Sigmoid colon (tissue), 4 donors: ENCODE results near the gene TAF10.

ENCODE experiments used
- EP300 ChIP-seq, 4 donors: sonication (generic); formaldehyde crosslinking; IDR thresholded peaks; one replicate each; pipeline ENCODE4 v1.6.1; 2017; ENCODE audit warnings: antibody characterized with exemption in 4 of 4
- POLR2AphosphoS5 ChIP-seq, 4 donors: sonication (generic); formaldehyde crosslinking; IDR thresholded peaks; one replicate each; pipeline ENCODE4 v1.6.1; 2017; ENCODE audit warnings: antibody characterized with exemption in 4 of 4
- TF ChIP-seq, protein P1 (sequence below), 4 experiments: fragments of 450-650 bp in 3 of 4; fragments of 200-600 bp in 1 of 4; IDR thresholded peaks; one replicate each; pipeline ENCODE4 v1.5.1; 2016 to 2019; ENCODE audit warnings: antibody characterized with exemption in 4 of 4, mild to moderate bottlenecking in 3 of 4, moderate library complexity in 2 of 4

DNA sequence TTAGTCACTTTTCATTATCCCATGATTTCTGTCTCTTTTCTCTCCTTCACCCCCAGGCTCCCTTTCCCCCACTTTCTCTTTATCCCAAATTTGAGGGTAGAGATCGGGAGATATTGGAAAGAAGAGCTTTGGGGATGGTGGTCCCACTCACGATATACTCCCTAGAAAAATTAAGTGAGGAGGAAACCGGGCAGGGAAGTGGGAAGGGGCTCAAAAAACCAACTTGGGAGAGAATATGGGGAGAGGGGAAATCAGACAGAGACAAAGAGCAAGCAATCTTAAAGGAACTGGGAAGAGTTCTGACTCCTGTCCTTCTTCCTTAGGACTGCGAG lies 44.5 kb upstream of the TAF10 start:
- TF ChIP-seq, protein P1, sequence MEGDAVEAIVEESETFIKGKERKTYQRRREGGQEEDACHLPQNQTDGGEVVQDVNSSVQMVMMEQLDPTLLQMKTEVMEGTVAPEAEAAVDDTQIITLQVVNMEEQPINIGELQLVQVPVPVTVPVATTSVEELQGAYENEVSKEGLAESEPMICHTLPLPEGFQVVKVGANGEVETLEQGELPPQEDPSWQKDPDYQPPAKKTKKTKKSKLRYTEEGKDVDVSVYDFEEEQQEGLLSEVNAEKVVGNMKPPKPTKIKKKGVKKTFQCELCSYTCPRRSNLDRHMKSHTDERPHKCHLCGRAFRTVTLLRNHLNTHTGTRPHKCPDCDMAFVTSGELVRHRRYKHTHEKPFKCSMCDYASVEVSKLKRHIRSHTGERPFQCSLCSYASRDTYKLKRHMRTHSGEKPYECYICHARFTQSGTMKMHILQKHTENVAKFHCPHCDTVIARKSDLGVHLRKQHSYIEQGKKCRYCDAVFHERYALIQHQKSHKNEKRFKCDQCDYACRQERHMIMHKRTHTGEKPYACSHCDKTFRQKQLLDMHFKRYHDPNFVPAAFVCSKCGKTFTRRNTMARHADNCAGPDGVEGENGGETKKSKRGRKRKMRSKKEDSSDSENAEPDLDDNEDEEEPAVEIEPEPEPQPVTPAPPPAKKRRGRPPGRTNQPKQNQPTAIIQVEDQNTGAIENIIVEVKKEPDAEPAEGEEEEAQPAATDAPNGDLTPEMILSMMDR (IDR thresholded peaks at IDR 0.05), result no peak
- TF ChIP-seq EP300 (IDR thresholded peaks at IDR 0.05), result no peak
- no peak for TF ChIP-seq POLR2AphosphoS5 (IDR thresholded peaks at IDR 0.05)
